Gastrocnemius medialis (tissue), 4 donors: Measurements from ENCODE around the gene CAB39. TPM values are rescaled to one million over a fixed set of nuclear protein-coding genes. Genes with fewer than 3 reads are reported as not detected.
A peak's percentile ranks its signal among the peaks of the same experiment; 100 is the strongest.

ENCODE experiments used
- ATAC-seq, 2 donors: fragments of 150-250 bp; one replicate each; pipeline ENCODE4 v1.9.1; 2016
- DNase-seq, 2 donors: peaks; one replicate each; pipeline ENCODE4 v3.0.0-alpha.2; 2019
- H3K27ac ChIP-seq, 4 donors: fragments of 200-600 bp; sonication (generic); 1 replicate in 1 of 4; 2 replicates in 3 of 4; pipeline ENCODE4 v1.5.1; 2016 to 2018; ENCODE audit warnings: mild to moderate bottlenecking in 2 of 4, moderate library complexity in 1 of 4
- H3K27me3 ChIP-seq, 3 donors: fragments of 200-600 bp; sonication (generic) in 2 of 3; 1 replicate in 1 of 3; 2 replicates in 2 of 3; pipeline versions ENCODE4 v1.5.1 to v1.6.0; 2016 to 2019; ENCODE audit warnings: mild to moderate bottlenecking in 1 of 3, moderate library complexity in 1 of 3
- H3K36me3 ChIP-seq, 2 donors: fragments of 200-600 bp; sonication (generic) in 1 of 2; one replicate each; pipeline ENCODE4 v1.5.1; 2017 to 2018
- H3K4me1 ChIP-seq, 2 donors: fragments of 200-600 bp; sonication (generic) in 1 of 2; one replicate each; pipeline ENCODE4 v1.5.1; 2016 to 2017; ENCODE audit warnings: mild to moderate bottlenecking in 2 of 2
- H3K4me3 ChIP-seq, 4 donors: fragments of 200-600 bp; sonication (generic) in 3 of 4; 1 replicate in 1 of 4; 2 replicates in 3 of 4; pipeline ENCODE4 v1.5.1; 2016 to 2019; ENCODE audit warnings: mild to moderate bottlenecking in 2 of 4
- H3K9me3 ChIP-seq, 3 donors: fragments of 200-600 bp; sonication (generic) in 2 of 3; 1 replicate in 1 of 3; 2 replicates in 2 of 3; pipeline ENCODE4 v1.5.1; 2016 to 2019
- CTCF ChIP-seq, 5 experiments: fragments of 450-650 bp in 3 of 5; fragments of 200-600 bp in 2 of 5; sonication (generic) in 2 of 5; IDR thresholded peaks in 4 of 5; conservative IDR thresholded peaks in 1 of 5; 1 replicate in 4 of 5; 2 replicates in 1 of 5; pipeline ENCODE4 v1.5.1; 2016 to 2019; ENCODE audit warnings: antibody characterized with exemption in 5 of 5, mild to moderate bottlenecking in 3 of 5, moderate library complexity in 3 of 5
- POLR2A ChIP-seq, 2 donors: fragments of 450-650 bp; IDR thresholded peaks; one replicate each; pipeline ENCODE4 v1.6.1; 2017; ENCODE audit warnings: antibody characterized with exemption in 2 of 2, mild to moderate bottlenecking in 2 of 2, moderate library complexity in 2 of 2
- in situ Hi-C, 4 donors: fragments of 200-750 bp; cut with MboI; loops; one replicate each; pipeline versions ENCODE4 v1.15.0 to v1.8.0; 2017; ENCODE audit warnings: low sequenced_read_pairs in 4 of 4
- intact Hi-C: fragments of 100-400 bp; cut with DNase I; formaldehyde crosslinking; loops from one replicate; pipeline ENCODE4 v1.15.1; 2023; ENCODE audit warnings: low total_unique reads
- total RNA-seq, 4 donors: library from RNA; depleted of rRNA; stranded (reverse); fragments of >200 nt; gene quantifications; one replicate each; pipeline versions ENCODE4 v1.1.0 to v1.2.3, GENCODE V29; 2016

Gene CAB39
- total RNA-seq, 4 donors from 2014 or later = 93.9 to 211 (median 133) TPM

- in situ Hi-C loops (no loop called here), intact Hi-C loops (no loop called here)
- H3K9me3 ChIP-seq = no peaks in the 10 kb centered on the region
- TF ChIP-seq POLR2A (IDR thresholded peaks at IDR 0.05) (no peak), CTCF (IDR thresholded peaks at IDR 0.05 in 4 of 5, conservative IDR thresholded peaks at IDR 0.05 in 1 of 5) (no peak)
- DNase-seq (no peak), ATAC-seq (no peak)
- H3K27me3 ChIP-seq = peaks cover 2 to 26% (median 21%) of the 10 kb centered on the region in 3 donors
- no peaks in the 10 kb centered on the region for H3K36me3 ChIP-seq
- H3K4me1 ChIP-seq = no peaks in the 10 kb centered on the region
- no peak overlapping the region for H3K27ac ChIP-seq
- H3K4me3 ChIP-seq = no peak overlapping the region
These were observed 150.9 kb downstream of the CAB39 start for GRCh38 chr2:230863442-230864121.

GRCh38 chr2:230864122-230864604, 151.5 kb downstream of the CAB39 start:
- intact Hi-C loops (no loop called here), in situ Hi-C loops (no loop called here)
- H3K36me3 ChIP-seq = no peaks in the 10 kb centered on the region
- no peak for TF ChIP-seq CTCF (IDR thresholded peaks at IDR 0.05 in 4 of 5, conservative IDR thresholded peaks at IDR 0.05 in 1 of 5)
- no peak for TF ChIP-seq POLR2A (IDR thresholded peaks at IDR 0.05)
- H3K9me3 ChIP-seq = no peaks in the 10 kb centered on the region
- ATAC-seq (no peak), DNase-seq (no peak)
- H3K4me1 ChIP-seq = no peaks in the 10 kb centered on the region
- peaks cover 2 to 26% (median 21%) of the 10 kb centered on the region in 3 donors for H3K27me3 ChIP-seq
- no peak overlapping the region for H3K27ac ChIP-seq
- peak overlapping the region; percentile 59 to 77 (median 67) for H3K4me3 ChIP-seq

- no peaks in the 10 kb centered on the region for H3K9me3 ChIP-seq
- H3K27me3 ChIP-seq = peaks cover 2 to 26% (median 20%) of the 10 kb centered on the region in 3 donors
- DNase-seq (no peak), ATAC-seq (peak; percentile 34 to 54)
- peak within 1 kb of the TSS in 3 of 4 donors; percentile 5 to 38 (median 26) for H3K27ac ChIP-seq
- in situ Hi-C loops = no loop called here
- H3K4me3 ChIP-seq = peak within 1 kb of the TSS; percentile 59 to 77 (median 67)
- no peaks in the 10 kb centered on the region for H3K4me1 ChIP-seq
- TF ChIP-seq CTCF (IDR thresholded peaks at IDR 0.05 in 4 of 5, conservative IDR thresholded peaks at IDR 0.05 in 1 of 5) = peak in 2 of 5 experiments; percentile 11 to 19
- no peak for TF ChIP-seq POLR2A (IDR thresholded peaks at IDR 0.05)
- intact Hi-C loops = no loop called here
- H3K36me3 ChIP-seq = no peaks in the 10 kb centered on the region
These were observed 152.1 kb downstream of the CAB39 start, which contains the start of gene ITM2C for GRCh38 chr2:230864605-230865306. Gene ITM2C (plus strand): TSS chr2:230864942. CDS start chr2:230865026, 84 bp downstream.

GRCh38 chr2:230865307-230865765, 152.7 kb downstream of the CAB39 start:
- Histone ChIP-seq H3K9me3 (no peaks in the 10 kb centered on the region), H3K4me1 (no peaks in the 10 kb centered on the region), H3K4me3 (peak overlapping the region; percentile 59 to 77 (median 67)), H3K27me3 (peaks cover 2 to 26% (median 18%) of the 10 kb centered on the region in 3 donors), H3K36me3 (no peaks in the 10 kb centered on the region), H3K27ac (peak overlapping the region in 3 of 4 donors; percentile 5 to 38 (median 26))
- intact Hi-C loops = no loop called here
- in situ Hi-C loops = no loop called here
- TF ChIP-seq POLR2A (IDR thresholded peaks at IDR 0.05) = no peak
- DNase-seq (no peak), ATAC-seq (no peak)
